Stimulated activated CD8-positive, alpha-beta memory T cell treated with anti-CD3 and anti-CD28 coated beads, Interleukin-4, amount 100 ng/mL, for 1 hour (primary cell): ENCODE data around the gene RARRES2.
"Not testable (repeated sequence)": the region's sequence is repeated elsewhere in the genome, so short reads cannot be mapped to it uniquely, and the experiment has no call there.

Source experiments
- DNase-seq, 2 donors: peaks; one replicate each; pipeline ENCODE4 v3.0.0-alpha.2; 2020; ENCODE audit warnings: low read depth in 2 of 2, low spot score in 1 of 2

The RARRES2 gene

DNA sequence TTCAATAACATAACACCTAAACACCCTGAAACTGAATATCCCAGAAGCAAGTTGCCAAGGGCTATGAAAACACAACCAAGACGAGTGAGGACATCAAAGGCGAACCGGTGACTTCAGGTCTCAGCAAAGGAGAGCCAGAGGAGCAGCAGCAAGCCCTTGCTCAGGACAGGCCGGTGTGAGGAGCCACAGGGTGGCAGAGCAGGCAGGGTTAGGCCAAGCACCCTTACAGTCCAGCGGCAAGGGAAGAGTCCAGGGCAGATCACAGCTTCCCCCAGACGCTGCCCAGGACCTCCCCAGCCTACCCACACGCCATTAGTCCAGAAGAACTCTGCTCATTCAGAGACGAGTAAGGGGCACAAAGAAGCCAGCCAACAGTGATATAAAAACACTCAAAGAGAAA is 45.8 kb downstream of the RARRES2 start:
- not testable (repeated sequence) for DNase-seq

DNA sequence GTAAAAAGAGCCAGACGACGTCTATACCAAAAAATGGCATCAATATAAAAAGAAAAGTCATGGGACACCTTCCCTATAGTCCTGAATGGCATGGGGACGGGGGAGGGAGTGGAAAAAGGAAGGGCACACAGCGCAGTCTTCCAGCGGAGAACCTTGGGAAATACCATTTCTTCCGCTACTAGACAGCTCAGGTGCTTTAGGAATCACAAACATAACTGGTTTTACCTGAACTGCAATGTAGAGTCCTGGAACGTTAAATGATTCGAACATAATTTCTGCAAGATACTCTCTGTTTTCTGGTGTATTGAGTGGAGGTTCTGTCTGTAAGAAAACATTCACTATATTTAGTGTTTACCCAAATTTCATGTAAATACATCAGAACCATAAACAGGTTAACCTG is 46.4 kb downstream of the RARRES2 start:
- not testable (repeated sequence) for DNase-seq

DNA sequence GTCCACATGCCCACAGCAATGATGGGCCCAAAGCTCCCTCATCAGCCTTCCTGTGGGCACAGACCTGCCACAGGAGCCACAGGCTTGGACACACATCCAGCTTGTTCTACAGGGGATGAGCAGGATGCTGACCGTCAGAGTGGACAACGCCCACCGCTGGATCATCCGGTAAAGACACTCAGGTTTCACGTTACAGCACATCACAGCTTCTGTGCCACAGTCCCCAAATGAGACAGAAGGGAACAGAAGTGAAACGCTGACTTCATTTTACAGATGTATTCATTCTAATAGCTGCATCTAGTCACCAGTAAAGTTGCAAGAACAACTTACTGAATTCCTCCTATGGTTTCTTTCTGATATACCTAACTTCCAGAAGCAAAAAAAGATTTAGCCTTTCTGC is 51.1 kb downstream of the RARRES2 start:
- DNase-seq, result not testable (repeated sequence)

DNA sequence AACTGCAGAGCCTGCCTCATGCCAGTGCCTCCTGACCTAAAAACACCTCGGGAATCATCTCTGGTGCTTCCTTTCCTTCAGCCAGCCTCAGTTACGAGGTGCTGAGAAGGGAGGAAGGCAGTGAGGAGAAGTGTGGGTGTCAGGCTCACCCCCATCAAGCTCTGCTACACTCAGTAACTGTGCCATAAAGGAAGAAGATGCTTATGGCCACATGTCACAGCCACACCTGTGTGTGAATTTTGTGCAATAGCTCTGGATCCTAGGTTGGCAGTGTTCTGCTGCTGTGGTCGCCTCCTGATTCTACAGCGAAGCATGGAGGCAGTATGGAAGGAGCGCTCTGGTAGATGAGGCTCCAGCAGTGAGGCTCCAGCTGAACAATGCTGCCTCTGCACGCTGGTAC is 52.6 kb downstream of the RARRES2 start:
- DNase-seq, result not testable (repeated sequence)
